Fibroblast of lung (primary cell): ENCODE results near the gene FAM168B.

Experiments used
- CTCF ChIP-seq, 2 donors: IDR thresholded peaks in 1 of 2; conservative IDR thresholded peaks in 1 of 2; 1 replicate in 1 of 2; 2 replicates in 1 of 2; pipeline ENCODE4 v1.5.1; 2011 to 2012; ENCODE audit warnings: low read length in 2 of 2, control low read depth in 1 of 2, inconsistent platforms in 1 of 2, low read depth in 1 of 2, mild to moderate bottlenecking in 1 of 2
- EZH2 ChIP-seq: IDR thresholded peaks from 2 replicates; pipeline ENCODE4 v1.5.1; 2012; ENCODE audit warnings: low read length, control low read depth, mild to moderate bottlenecking; ENCODE audit errors: missing control alignments

- no peak for TF ChIP-seq CTCF (conservative IDR thresholded peaks at IDR 0.05 in 1 of 2, IDR thresholded peaks at IDR 0.05 in 1 of 2; ENCODE audit: low read depth in 1 of 2, low read length in 2 of 2)
- TF ChIP-seq EZH2, result no peak
Observed at GRCh38 chr2:130998561-130998960, 94.7 kb downstream of the FAM168B start.
